Measurements from ENCODE around the gene DDB1. TPM values are rescaled to one million over a fixed set of nuclear protein-coding genes. Genes with fewer than 3 reads are reported as not detected.

DDB1 gene
- polyA plus RNA-seq, 3 donors = 54.1 to 97.2 (median 86.6) TPM

DNA sequence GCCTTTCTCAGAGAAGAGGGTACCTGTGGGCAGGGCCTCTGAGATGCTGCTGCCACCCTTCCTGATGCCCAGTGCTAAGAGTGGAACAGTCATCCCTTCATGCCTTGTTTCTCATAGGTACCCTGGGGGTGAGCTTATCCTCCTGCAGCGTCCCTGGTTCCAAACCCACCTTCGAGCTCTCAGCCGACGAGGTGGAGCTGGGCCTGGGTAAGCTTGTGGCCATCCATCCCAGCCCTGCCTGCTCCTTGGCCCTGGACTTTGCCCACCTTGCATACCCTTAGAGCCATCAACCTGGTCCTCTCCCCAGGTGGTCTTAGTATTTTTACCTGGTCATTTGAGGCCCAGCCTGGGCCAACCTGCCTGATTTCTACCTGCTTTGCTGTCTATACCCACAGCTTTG lies 8.8 kb upstream of the DDB1 start:
- no peaks in the 10 kb centered on the region for H3K79me2 ChIP-seq (ENCODE audit: insufficient read depth, low read length)
- TF ChIP-seq, protein P1, sequence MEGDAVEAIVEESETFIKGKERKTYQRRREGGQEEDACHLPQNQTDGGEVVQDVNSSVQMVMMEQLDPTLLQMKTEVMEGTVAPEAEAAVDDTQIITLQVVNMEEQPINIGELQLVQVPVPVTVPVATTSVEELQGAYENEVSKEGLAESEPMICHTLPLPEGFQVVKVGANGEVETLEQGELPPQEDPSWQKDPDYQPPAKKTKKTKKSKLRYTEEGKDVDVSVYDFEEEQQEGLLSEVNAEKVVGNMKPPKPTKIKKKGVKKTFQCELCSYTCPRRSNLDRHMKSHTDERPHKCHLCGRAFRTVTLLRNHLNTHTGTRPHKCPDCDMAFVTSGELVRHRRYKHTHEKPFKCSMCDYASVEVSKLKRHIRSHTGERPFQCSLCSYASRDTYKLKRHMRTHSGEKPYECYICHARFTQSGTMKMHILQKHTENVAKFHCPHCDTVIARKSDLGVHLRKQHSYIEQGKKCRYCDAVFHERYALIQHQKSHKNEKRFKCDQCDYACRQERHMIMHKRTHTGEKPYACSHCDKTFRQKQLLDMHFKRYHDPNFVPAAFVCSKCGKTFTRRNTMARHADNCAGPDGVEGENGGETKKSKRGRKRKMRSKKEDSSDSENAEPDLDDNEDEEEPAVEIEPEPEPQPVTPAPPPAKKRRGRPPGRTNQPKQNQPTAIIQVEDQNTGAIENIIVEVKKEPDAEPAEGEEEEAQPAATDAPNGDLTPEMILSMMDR (IDR thresholded peaks at IDR 0.05) = no peak
- H3K27me3 Mint-ChIP-seq (ENCODE audit: low read depth in 3 of 3) = peaks cover 1 to 2% (median 2%) of the 10 kb centered on the region in 3 donors
- H3K9ac ChIP-seq (ENCODE audit: insufficient read depth, low read length, poor library complexity, severe bottlenecking) = no peak overlapping the region
- DNase-seq = no peak
- H3K27ac ChIP-seq (ENCODE audit: low read depth in 1 of 2, low read length in 2 of 2) = no peak overlapping the region
- H3K4me3 ChIP-seq (replicated peaks in 1 of 3; ENCODE audit: low read depth in 2 of 3, low read length in 3 of 3) = no peak overlapping the region
- no peak overlapping the region for H3K4me2 ChIP-seq (replicated peaks; ENCODE audit: extremely low read depth, low read length, poor library complexity, severe bottlenecking)
- no peaks in the 10 kb centered on the region for H4K20me1 ChIP-seq (ENCODE audit: insufficient read depth, low read length)
- no peak overlapping the region for H3K27ac Mint-ChIP-seq
- H3K27me3 ChIP-seq (ENCODE audit: control insufficient read depth in 2 of 2, insufficient read depth in 2 of 2, low read length in 2 of 2) = no peaks in the 10 kb centered on the region
- H3K4me1 ChIP-seq (ENCODE audit: control insufficient read depth in 1 of 2, insufficient read depth in 2 of 2, low read length in 2 of 2) = peaks cover 0 to 6% of the 10 kb centered on the region in 2 donors
- H3K36me3 ChIP-seq (replicated peaks in 1 of 2; ENCODE audit: control insufficient read depth in 1 of 2, insufficient read depth in 2 of 2, low read length in 2 of 2) = peaks cover 15 to 42% of the 10 kb centered on the region in 2 donors
- H3K4me1 Mint-ChIP-seq = peaks cover 8% of the 10 kb centered on the region
- no peaks in the 10 kb centered on the region for H3K9me3 ChIP-seq (replicated peaks in 1 of 2; ENCODE audit: control insufficient read depth in 1 of 2, insufficient read depth in 1 of 2, low read length in 2 of 2)
- no peak overlapping the region for H3K4me3 Mint-ChIP-seq
- H3K36me3 Mint-ChIP-seq = peaks cover 43 to 49% of the 10 kb centered on the region in 2 donors
- 95% methylated on average over 4 of the region's 4 CpGs for WGBS (ENCODE audit: insufficient coverage)
- intact Hi-C loops (cut with micrococcal nuclease) = no loop called here
- H3K9me3 Mint-ChIP-seq = no peaks in the 10 kb centered on the region
- no peak overlapping the region for H2AFZ ChIP-seq (ENCODE audit: insufficient read depth, low read depth, low read length, poor library complexity, severe bottlenecking)

DNA sequence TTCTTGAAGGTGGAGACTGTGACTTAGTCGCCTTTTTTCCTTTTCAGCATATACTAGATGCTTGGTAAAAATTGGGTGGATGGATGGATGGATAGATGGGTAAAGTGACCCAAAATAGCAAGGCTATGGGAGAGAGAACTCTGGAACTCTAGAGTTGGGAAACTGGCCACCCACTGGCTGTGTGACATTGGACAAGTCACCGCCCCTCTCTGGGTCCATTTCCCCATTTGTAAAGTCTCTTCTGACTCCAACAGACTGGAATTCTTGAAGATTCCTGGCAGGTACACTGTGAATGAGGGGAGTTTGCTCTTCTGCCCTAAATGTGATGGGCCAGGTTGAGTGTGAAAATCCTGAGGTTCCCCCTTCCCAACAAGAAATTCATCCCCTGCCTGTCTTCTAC lies 8.1 kb upstream of the DDB1 start:
- H3K4me3 Mint-ChIP-seq = no peak overlapping the region
- no peaks in the 10 kb centered on the region for H3K79me2 ChIP-seq (ENCODE audit: insufficient read depth, low read length)
- H2AFZ ChIP-seq (ENCODE audit: insufficient read depth, low read depth, low read length, poor library complexity, severe bottlenecking) = no peak overlapping the region
- H3K4me1 ChIP-seq (ENCODE audit: control insufficient read depth in 1 of 2, insufficient read depth in 2 of 2, low read length in 2 of 2) = peaks cover 2 to 3% of the 10 kb centered on the region in 2 donors
- no peak for DNase-seq
- H3K27me3 Mint-ChIP-seq (ENCODE audit: low read depth in 3 of 3) = peaks cover 1 to 2% (median 2%) of the 10 kb centered on the region in 3 donors
- H3K9ac ChIP-seq (ENCODE audit: insufficient read depth, low read length, poor library complexity, severe bottlenecking) = no peak overlapping the region
- no CpG with 5 or more reads among the region's 2 CpGs for WGBS (ENCODE audit: insufficient coverage)
- H3K36me3 ChIP-seq (replicated peaks in 1 of 2; ENCODE audit: control insufficient read depth in 1 of 2, insufficient read depth in 2 of 2, low read length in 2 of 2) = peaks cover 15 to 42% of the 10 kb centered on the region in 2 donors
- peaks cover 6% of the 10 kb centered on the region for H3K4me1 Mint-ChIP-seq
- H3K27me3 ChIP-seq (ENCODE audit: control insufficient read depth in 2 of 2, insufficient read depth in 2 of 2, low read length in 2 of 2) = no peaks in the 10 kb centered on the region
- no peaks in the 10 kb centered on the region for H3K9me3 ChIP-seq (replicated peaks in 1 of 2; ENCODE audit: control insufficient read depth in 1 of 2, insufficient read depth in 1 of 2, low read length in 2 of 2)
- peaks cover 38 to 41% of the 10 kb centered on the region in 2 donors for H3K36me3 Mint-ChIP-seq
- TF ChIP-seq, protein P1 (IDR thresholded peaks at IDR 0.05) = no peak
- H4K20me1 ChIP-seq (ENCODE audit: insufficient read depth, low read length) = no peaks in the 10 kb centered on the region
- no peak overlapping the region for H3K27ac ChIP-seq (ENCODE audit: low read depth in 1 of 2, low read length in 2 of 2)
- no peak overlapping the region for H3K4me2 ChIP-seq (replicated peaks; ENCODE audit: extremely low read depth, low read length, poor library complexity, severe bottlenecking)
- no peaks in the 10 kb centered on the region for H3K9me3 Mint-ChIP-seq
- H3K27ac Mint-ChIP-seq = peak overlapping the region in 2 of 7 donors; percentile 48 to 63
- no peak overlapping the region for H3K4me3 ChIP-seq (replicated peaks in 1 of 3; ENCODE audit: low read depth in 2 of 3, low read length in 3 of 3)
- intact Hi-C loops (cut with micrococcal nuclease) = no loop called here

All from CD14-positive monocyte (primary cell).